Measurements from ENCODE around the gene ZDHHC6. TPM values are rescaled to one million over a fixed set of nuclear protein-coding genes. Genes with fewer than 3 reads are reported as not detected.

ZDHHC6 gene
- total RNA-seq, 1 donor from 2014 or later = 18.7 TPM

DNA sequence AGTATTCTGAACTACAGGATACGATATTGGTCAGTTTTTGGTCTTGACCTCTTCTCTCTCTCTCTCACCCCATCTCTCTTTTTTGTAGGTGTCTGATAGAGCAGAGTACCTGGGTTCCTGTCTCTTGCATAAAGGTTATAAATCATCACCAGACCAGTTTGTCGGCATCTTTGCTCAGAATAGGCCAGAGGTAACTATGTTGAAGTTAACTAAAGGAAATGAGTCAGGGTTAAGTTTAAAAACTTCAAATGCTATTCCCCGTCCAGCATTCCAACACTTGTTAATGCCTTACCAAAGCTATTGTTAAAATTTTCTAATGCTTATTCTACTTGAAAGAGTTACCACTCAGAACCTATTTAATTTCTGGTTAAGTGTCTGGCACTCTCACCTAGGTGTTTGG lies 42.1 kb downstream of the ZDHHC6 start:
- no peaks in the 10 kb centered on the region for H3K36me3 ChIP-seq
- no peaks in the 10 kb centered on the region for H3K4me1 ChIP-seq
- H3K9me3 ChIP-seq = no peaks in the 10 kb centered on the region
- H3K27ac ChIP-seq = no peak overlapping the region
- TF ChIP-seq POLR2AphosphoS5 (IDR thresholded peaks at IDR 0.05; ENCODE audit: insufficient read depth in 1 of 2, low read depth in 1 of 2) (no peak), POLR2A (IDR thresholded peaks at IDR 0.05) (no peak)
- TF ChIP-seq, protein P1, sequence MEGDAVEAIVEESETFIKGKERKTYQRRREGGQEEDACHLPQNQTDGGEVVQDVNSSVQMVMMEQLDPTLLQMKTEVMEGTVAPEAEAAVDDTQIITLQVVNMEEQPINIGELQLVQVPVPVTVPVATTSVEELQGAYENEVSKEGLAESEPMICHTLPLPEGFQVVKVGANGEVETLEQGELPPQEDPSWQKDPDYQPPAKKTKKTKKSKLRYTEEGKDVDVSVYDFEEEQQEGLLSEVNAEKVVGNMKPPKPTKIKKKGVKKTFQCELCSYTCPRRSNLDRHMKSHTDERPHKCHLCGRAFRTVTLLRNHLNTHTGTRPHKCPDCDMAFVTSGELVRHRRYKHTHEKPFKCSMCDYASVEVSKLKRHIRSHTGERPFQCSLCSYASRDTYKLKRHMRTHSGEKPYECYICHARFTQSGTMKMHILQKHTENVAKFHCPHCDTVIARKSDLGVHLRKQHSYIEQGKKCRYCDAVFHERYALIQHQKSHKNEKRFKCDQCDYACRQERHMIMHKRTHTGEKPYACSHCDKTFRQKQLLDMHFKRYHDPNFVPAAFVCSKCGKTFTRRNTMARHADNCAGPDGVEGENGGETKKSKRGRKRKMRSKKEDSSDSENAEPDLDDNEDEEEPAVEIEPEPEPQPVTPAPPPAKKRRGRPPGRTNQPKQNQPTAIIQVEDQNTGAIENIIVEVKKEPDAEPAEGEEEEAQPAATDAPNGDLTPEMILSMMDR (IDR thresholded peaks at IDR 0.05) = no peak
- intact Hi-C loops (cut with DNase I) = no loop called here
- H3K27me3 ChIP-seq = no peaks in the 10 kb centered on the region
- H3K4me3 ChIP-seq = no peak overlapping the region
- no peak for DNase-seq (ENCODE audit: extremely low spot score in 2 of 2)

DNA sequence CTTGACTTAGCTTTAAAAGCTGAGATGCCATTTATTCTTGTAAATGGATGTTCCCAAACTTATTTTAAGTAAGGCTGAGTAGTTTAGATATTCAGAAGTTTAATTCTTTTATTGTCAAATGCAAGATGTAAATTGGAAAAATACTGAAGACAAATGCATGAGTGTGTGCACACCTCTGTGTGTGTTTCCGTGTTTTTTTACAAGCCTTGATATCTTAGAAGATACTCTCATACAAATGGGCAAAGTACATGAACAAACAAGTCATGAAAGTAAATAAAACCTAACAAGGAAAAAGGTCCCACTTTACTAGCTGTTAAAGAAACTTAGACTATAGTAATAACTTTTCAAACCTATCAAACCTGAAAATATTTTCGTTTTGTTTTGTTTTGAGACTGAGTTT lies 43.8 kb downstream of the ZDHHC6 start:
- intact Hi-C loops (cut with DNase I) = no loop called here
- Histone ChIP-seq H3K27me3 (no peaks in the 10 kb centered on the region), H3K4me3 (no peak overlapping the region), H3K4me1 (no peaks in the 10 kb centered on the region), H3K36me3 (no peaks in the 10 kb centered on the region), H3K27ac (no peak overlapping the region), H3K9me3 (no peaks in the 10 kb centered on the region)
- TF ChIP-seq, protein P1 (IDR thresholded peaks at IDR 0.05) = no peak
- no peak for TF ChIP-seq POLR2A (IDR thresholded peaks at IDR 0.05)
- no peak for TF ChIP-seq POLR2AphosphoS5 (IDR thresholded peaks at IDR 0.05; ENCODE audit: insufficient read depth in 1 of 2, low read depth in 1 of 2)
- no peak for DNase-seq (ENCODE audit: extremely low spot score in 2 of 2)

DNA sequence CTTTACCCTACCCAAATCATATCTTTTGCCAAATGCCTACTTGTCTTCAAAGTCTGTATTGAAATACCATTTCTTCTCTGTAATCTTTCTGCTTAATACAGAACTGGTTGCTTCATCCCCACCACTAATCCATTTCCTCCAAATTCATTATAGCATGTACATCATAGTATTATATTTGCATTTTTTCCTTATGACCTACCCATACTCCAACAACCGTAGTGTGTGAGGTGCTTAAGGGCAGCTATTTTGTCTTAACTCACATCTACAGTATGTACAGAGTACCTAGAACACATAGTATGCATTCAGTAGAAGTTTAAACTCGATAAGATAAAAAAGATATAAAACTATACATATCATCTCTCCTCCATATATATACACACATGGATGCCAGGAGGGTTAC lies 49.1 kb downstream of the ZDHHC6 start:
- Histone ChIP-seq H3K9me3 (no peaks in the 10 kb centered on the region), H3K36me3 (no peaks in the 10 kb centered on the region), H3K4me1 (no peaks in the 10 kb centered on the region), H3K27ac (no peak overlapping the region), H3K4me3 (no peak overlapping the region), H3K27me3 (no peaks in the 10 kb centered on the region)
- no peak for DNase-seq (ENCODE audit: extremely low spot score in 2 of 2)
- intact Hi-C loops (cut with DNase I) = no loop called here
- TF ChIP-seq, protein P1 (IDR thresholded peaks at IDR 0.05) = no peak
- TF ChIP-seq POLR2A (IDR thresholded peaks at IDR 0.05) = no peak

- intact Hi-C loops (cut with DNase I) = no loop called here
- no peak for TF ChIP-seq POLR2AphosphoS5 (IDR thresholded peaks at IDR 0.05; ENCODE audit: insufficient read depth in 1 of 2, low read depth in 1 of 2)
- no peak overlapping the region for H3K4me3 ChIP-seq
- DNase-seq (ENCODE audit: extremely low spot score in 2 of 2) = no peak
- H3K27ac ChIP-seq = no peak overlapping the region
- no peaks in the 10 kb centered on the region for H3K9me3 ChIP-seq
- no peaks in the 10 kb centered on the region for H3K4me1 ChIP-seq
- no peaks in the 10 kb centered on the region for H3K27me3 ChIP-seq
- H3K36me3 ChIP-seq = no peaks in the 10 kb centered on the region
Measured at GRCh38 chr10:112395809-112396530, 50.7 kb downstream of the ZDHHC6 start.

DNA sequence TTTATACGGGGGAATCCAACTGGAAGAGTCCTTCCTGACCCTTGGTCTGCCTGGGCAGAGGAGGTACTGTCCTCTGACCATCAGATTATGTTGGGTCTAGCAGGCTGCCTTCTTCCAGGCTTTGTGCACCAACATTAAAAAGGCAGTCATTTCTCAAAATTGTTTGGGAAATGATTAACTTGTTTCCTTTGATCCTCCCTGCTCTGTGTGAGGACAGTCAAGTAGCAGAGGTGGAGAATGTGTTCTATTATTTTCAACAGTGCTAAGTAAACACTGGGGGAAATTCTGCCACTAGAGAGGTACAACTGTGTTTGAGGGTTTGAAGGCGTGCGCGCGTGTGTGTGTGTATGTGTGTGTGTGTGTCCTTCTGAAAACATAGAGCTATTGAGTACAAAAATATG lies 52.2 kb downstream of the ZDHHC6 start:
- intact Hi-C loops (cut with DNase I) = no loop called here
- H3K27me3 ChIP-seq = no peaks in the 10 kb centered on the region
- no peak overlapping the region for H3K27ac ChIP-seq
- H3K9me3 ChIP-seq = no peaks in the 10 kb centered on the region
- H3K4me1 ChIP-seq = no peaks in the 10 kb centered on the region
- TF ChIP-seq POLR2A (IDR thresholded peaks at IDR 0.05) (no peak), POLR2AphosphoS5 (IDR thresholded peaks at IDR 0.05; ENCODE audit: insufficient read depth in 1 of 2, low read depth in 1 of 2) (no peak)
- TF ChIP-seq, protein P1 (IDR thresholded peaks at IDR 0.05) = no peak
- no peak overlapping the region for H3K4me3 ChIP-seq
- no peak for DNase-seq (ENCODE audit: extremely low spot score in 2 of 2)
- no peaks in the 10 kb centered on the region for H3K36me3 ChIP-seq

Data from vagina (tissue), 2 donors.